ENCODE results near the gene SMAD6. TPM values are rescaled to one million over a fixed set of nuclear protein-coding genes. Genes with fewer than 3 reads are reported as not detected.
"Not testable (repeated sequence)": the region's sequence is repeated elsewhere in the genome, so short reads cannot be mapped to it uniquely, and the experiment has no call there.

Gene SMAD6
- polyA plus RNA-seq, 1 of the 3 experiments (the other 2 are of a cell fraction), result 4.5 TPM

DNA sequence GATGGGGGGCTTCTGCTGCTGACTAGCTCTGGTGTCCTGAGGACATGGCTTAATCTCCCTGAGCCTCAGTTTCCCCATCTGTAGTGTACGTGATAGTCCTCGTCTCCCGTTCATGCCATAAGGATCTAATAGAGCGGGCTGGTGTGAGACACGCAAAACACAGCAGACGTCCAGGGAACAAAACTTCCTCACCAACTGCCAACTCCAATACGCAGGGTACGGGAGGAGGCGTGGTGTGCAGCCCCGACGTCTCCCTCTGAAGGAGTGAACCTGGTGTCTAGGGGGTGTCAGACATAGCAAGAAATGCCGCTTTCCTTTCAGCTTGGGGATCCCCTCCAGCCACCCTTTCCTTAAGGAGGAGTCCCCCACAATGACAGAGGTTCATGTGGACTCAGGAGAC, 55.0 kb downstream of the SMAD6 start:
- Histone ChIP-seq H3K4me2 (no peak overlapping the region), H3K4me3 (ENCODE audit: low read depth in 2 of 2, low read length in 1 of 2) (no peak overlapping the region), H3K9me3 (0 out of 2 replicates have a peak, but pooled peaks cover 7% of the 10 kb centered on the region), H3K27ac (ENCODE audit: low read depth in 2 of 2, low read length in 1 of 2) (no peak overlapping the region), H3F3A (replicated peaks; ENCODE audit: insufficient read depth) (peaks cover 13% of the 10 kb centered on the region), H2AFZ (ENCODE audit: low read depth) (no peak overlapping the region), H3K27me3 (ENCODE audit: insufficient read depth) (no peaks in the 10 kb centered on the region), H3K9me2 (no peaks in the 10 kb centered on the region), H3K36me3 (replicated peaks in 1 of 2; ENCODE audit: control insufficient read depth in 1 of 2, insufficient read depth in 2 of 2, low read length in 1 of 2) (peaks cover 0 to 21% of the 10 kb centered on the region in 2 experiments), H3K4me1 (ENCODE audit: control insufficient read depth in 1 of 2, insufficient read depth in 2 of 2, low read depth in 1 of 2, low read length in 1 of 2) (peaks cover 3 to 4% of the 10 kb centered on the region in 2 experiments; a peak in 3 of 4 replicates), H3K9ac (no peak overlapping the region), H3K79me2 (ENCODE audit: insufficient read depth) (peaks cover 97% of the 10 kb centered on the region), H4K20me1 (ENCODE audit: insufficient read depth) (peaks cover 43% of the 10 kb centered on the region)
- 93% methylated on average over 12 of the region's 12 CpGs for WGBS (ENCODE audit: low lambda C conversion rate)
- DNase-seq, result no peak
- TF ChIP-seq SMC3 (IDR thresholded peaks at IDR 0.05; ENCODE audit: low read depth, low read length) (no peak), GATA2 (CRISPR knock-in tag; IDR thresholded peaks at IDR 0.05) (no peak), RCOR1 (IDR thresholded peaks at IDR 0.05; ENCODE audit: low read length) (no peak), FOXM1 (IDR thresholded peaks at IDR 0.05; ENCODE audit: low read depth) (no peak), EP300 (IDR thresholded peaks at IDR 0.05; ENCODE audit: borderline replicate concordance in 1 of 2, low read depth in 1 of 2, low read length in 1 of 2) (no peak)
- TF ChIP-seq, protein P1, sequence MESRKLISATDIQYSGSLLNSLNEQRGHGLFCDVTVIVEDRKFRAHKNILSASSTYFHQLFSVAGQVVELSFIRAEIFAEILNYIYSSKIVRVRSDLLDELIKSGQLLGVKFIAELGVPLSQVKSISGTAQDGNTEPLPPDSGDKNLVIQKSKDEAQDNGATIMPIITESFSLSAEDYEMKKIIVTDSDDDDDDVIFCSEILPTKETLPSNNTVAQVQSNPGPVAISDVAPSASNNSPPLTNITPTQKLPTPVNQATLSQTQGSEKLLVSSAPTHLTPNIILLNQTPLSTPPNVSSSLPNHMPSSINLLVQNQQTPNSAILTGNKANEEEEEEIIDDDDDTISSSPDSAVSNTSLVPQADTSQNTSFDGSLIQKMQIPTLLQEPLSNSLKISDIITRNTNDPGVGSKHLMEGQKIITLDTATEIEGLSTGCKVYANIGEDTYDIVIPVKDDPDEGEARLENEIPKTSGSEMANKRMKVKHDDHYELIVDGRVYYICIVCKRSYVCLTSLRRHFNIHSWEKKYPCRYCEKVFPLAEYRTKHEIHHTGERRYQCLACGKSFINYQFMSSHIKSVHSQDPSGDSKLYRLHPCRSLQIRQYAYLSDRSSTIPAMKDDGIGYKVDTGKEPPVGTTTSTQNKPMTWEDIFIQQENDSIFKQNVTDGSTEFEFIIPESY (IDR thresholded peaks at IDR 0.05; ENCODE audit: borderline replicate concordance, low read depth), result no peak
- ChIA-PET CTCF (no interaction called here), POLR2A (no interaction called here)

DNA sequence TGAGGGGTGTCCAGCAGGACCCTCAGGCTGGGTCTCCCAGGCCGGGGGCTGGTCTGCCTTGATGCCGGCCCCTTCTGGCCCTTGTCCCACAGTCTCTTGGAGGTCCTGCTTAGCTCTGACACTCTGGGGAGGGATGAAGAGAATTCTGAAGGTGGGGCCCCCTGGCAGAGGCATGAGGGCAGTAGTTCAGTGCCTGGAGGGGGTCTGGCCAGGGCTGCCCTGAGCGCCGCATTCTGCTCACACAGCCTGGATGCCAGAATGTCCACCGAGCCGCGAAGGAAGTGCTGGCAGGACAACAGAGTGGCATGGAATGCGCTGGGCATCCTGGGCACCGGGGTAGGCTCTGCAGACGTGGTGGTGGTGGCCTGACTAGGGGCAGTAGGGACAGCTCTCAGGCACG, 55.5 kb downstream of the SMAD6 start:
- no peak overlapping the region for H2AFZ ChIP-seq (ENCODE audit: low read depth)
- no peak overlapping the region for H3K4me3 ChIP-seq (ENCODE audit: low read depth in 2 of 2, low read length in 1 of 2)
- no peak for TF ChIP-seq NFIC (IDR thresholded peaks at IDR 0.05; ENCODE audit: borderline replicate concordance)
- TF ChIP-seq, protein P2, sequence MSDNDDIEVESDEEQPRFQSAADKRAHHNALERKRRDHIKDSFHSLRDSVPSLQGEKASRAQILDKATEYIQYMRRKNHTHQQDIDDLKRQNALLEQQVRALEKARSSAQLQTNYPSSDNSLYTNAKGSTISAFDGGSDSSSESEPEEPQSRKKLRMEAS (IDR thresholded peaks at IDR 0.05; ENCODE audit: low read depth), result no peak
- TF ChIP-seq, protein P1 (IDR thresholded peaks at IDR 0.05; ENCODE audit: borderline replicate concordance, low read depth), result no peak
- TF ChIP-seq TEAD4 (IDR thresholded peaks at IDR 0.05; ENCODE audit: borderline replicate concordance, insufficient read depth), result no peak
- no peak for TF ChIP-seq TCF12 (IDR thresholded peaks at IDR 0.05)
- TF ChIP-seq, protein P3, sequence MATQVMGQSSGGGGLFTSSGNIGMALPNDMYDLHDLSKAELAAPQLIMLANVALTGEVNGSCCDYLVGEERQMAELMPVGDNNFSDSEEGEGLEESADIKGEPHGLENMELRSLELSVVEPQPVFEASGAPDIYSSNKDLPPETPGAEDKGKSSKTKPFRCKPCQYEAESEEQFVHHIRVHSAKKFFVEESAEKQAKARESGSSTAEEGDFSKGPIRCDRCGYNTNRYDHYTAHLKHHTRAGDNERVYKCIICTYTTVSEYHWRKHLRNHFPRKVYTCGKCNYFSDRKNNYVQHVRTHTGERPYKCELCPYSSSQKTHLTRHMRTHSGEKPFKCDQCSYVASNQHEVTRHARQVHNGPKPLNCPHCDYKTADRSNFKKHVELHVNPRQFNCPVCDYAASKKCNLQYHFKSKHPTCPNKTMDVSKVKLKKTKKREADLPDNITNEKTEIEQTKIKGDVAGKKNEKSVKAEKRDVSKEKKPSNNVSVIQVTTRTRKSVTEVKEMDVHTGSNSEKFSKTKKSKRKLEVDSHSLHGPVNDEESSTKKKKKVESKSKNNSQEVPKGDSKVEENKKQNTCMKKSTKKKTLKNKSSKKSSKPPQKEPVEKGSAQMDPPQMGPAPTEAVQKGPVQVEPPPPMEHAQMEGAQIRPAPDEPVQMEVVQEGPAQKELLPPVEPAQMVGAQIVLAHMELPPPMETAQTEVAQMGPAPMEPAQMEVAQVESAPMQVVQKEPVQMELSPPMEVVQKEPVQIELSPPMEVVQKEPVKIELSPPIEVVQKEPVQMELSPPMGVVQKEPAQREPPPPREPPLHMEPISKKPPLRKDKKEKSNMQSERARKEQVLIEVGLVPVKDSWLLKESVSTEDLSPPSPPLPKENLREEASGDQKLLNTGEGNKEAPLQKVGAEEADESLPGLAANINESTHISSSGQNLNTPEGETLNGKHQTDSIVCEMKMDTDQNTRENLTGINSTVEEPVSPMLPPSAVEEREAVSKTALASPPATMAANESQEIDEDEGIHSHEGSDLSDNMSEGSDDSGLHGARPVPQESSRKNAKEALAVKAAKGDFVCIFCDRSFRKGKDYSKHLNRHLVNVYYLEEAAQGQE (IDR thresholded peaks at IDR 0.05; ENCODE audit: low read depth, low read length), result no peak
- no peak for TF ChIP-seq YY1 (IDR thresholded peaks at IDR 0.05; ENCODE audit: low read depth)
- TF ChIP-seq, protein P4, sequence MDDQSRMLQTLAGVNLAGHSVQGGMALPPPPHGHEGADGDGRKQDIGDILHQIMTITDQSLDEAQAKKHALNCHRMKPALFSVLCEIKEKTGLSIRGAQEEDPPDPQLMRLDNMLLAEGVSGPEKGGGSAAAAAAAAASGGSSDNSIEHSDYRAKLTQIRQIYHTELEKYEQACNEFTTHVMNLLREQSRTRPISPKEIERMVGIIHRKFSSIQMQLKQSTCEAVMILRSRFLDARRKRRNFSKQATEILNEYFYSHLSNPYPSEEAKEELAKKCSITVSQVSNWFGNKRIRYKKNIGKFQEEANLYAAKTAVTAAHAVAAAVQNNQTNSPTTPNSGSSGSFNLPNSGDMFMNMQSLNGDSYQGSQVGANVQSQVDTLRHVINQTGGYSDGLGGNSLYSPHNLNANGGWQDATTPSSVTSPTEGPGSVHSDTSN (IDR thresholded peaks at IDR 0.05), result no peak
- ChIA-PET CTCF (no interaction called here), POLR2A (no interaction called here)
- H3K9ac ChIP-seq, result no peak overlapping the region
- peaks cover 3 to 9% of the 10 kb centered on the region in 2 experiments; a peak in 3 of 4 replicates for H3K4me1 ChIP-seq (ENCODE audit: control insufficient read depth in 1 of 2, insufficient read depth in 2 of 2, low read depth in 1 of 2, low read length in 1 of 2)
- peaks cover 13% of the 10 kb centered on the region for H3F3A ChIP-seq (replicated peaks; ENCODE audit: insufficient read depth)
- no peak for DNase-seq
- 0 out of 2 replicates have a peak, but pooled peaks cover 7% of the 10 kb centered on the region for H3K9me3 ChIP-seq
- no peak overlapping the region for H3K4me2 ChIP-seq
- H3K27me3 ChIP-seq (ENCODE audit: insufficient read depth), result no peaks in the 10 kb centered on the region
- peaks cover 44% of the 10 kb centered on the region for H4K20me1 ChIP-seq (ENCODE audit: insufficient read depth)
- peaks cover 97% of the 10 kb centered on the region for H3K79me2 ChIP-seq (ENCODE audit: insufficient read depth)
- no peaks in the 10 kb centered on the region for H3K9me2 ChIP-seq
- H3K36me3 ChIP-seq (replicated peaks in 1 of 2; ENCODE audit: control insufficient read depth in 1 of 2, insufficient read depth in 2 of 2, low read length in 1 of 2), result peaks cover 0 to 18% of the 10 kb centered on the region in 2 experiments
- 95% methylated on average over 6 of the region's 11 CpGs for WGBS (ENCODE audit: low lambda C conversion rate)
- H3K27ac ChIP-seq (ENCODE audit: low read depth in 2 of 2, low read length in 1 of 2), result no peak overlapping the region

DNA sequence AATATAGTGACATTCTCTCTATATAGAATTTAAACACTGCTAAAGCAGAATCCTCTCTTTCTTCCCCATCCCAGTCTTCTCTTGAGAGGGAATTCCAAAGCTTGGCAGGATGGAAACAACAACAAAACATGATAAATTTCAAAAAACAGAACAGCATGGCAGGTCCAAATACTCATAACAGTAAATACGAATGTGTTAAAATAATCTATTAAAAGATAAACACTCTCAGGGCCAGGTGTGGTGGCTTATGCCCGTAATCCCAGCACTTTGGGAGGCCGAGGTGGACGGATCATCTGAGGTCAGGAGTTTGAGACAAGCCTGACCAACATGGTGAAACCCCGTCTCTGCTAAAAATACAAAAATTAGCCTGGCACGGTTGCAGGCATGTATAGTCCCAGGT, 56.2 kb downstream of the SMAD6 start:
- POLR2A ChIA-PET; H3K4me2 ChIP-seq; H3K9me3 ChIP-seq; H2AFZ ChIP-seq (ENCODE audit: low read depth); H3K4me3 ChIP-seq (ENCODE audit: low read depth in 2 of 2, low read length in 1 of 2); H3K9me2 ChIP-seq; H3K27me3 ChIP-seq (ENCODE audit: insufficient read depth); H3K27ac ChIP-seq (ENCODE audit: low read depth in 2 of 2, low read length in 1 of 2); DNase-seq; H3K9ac ChIP-seq: not testable (repeated sequence)
- peaks cover 49% of the 10 kb centered on the region for H4K20me1 ChIP-seq (ENCODE audit: insufficient read depth)
- H3K79me2 ChIP-seq (ENCODE audit: insufficient read depth), result peaks cover 97% of the 10 kb centered on the region
- peaks cover 13% of the 10 kb centered on the region for H3F3A ChIP-seq (replicated peaks; ENCODE audit: insufficient read depth)
- CTCF ChIA-PET, result interaction anchor here (1.5 kb wide), 1 partner anchor 140 kb away, joined by 4 read pairs; no protein-coding TSS in a partner anchor
- peaks cover 8 to 16% of the 10 kb centered on the region in 2 experiments; a peak in 3 of 4 replicates for H3K4me1 ChIP-seq (ENCODE audit: control insufficient read depth in 1 of 2, insufficient read depth in 2 of 2, low read depth in 1 of 2, low read length in 1 of 2)
- H3K36me3 ChIP-seq (replicated peaks in 1 of 2; ENCODE audit: control insufficient read depth in 1 of 2, insufficient read depth in 2 of 2, low read length in 1 of 2), result peaks cover 0 to 18% of the 10 kb centered on the region in 2 experiments
- WGBS (ENCODE audit: low lambda C conversion rate), result 91% methylated on average over 6 of the region's 6 CpGs

Measured in SK-N-SH (cell line).